HG02885 (cell line): ENCODE measurements around the gene GARNL3.

Source experiments
- ATAC-seq: cut with Tn5 transposase; IDR thresholded peaks from one replicate; pipeline ENCODE4 v1.9.1; 2021; ENCODE audit warnings: mild to moderate bottlenecking; ENCODE audit not compliant: unreplicated experiment, poor library complexity

The GARNL3 gene

GRCh38 chr9:127305206-127305837 is 40.7 kb downstream of the GARNL3 start:
- ATAC-seq, result no peak

GRCh38 chr9:127305838-127306226 is 41.3 kb downstream of the GARNL3 start:
- no peak for ATAC-seq

- no peak for ATAC-seq
Measured at GRCh38 chr9:127307802-127308201, 43.2 kb downstream of the GARNL3 start.

GRCh38 chr9:127308652-127309434 is 44.3 kb downstream of the GARNL3 start:
- ATAC-seq, result no peak

GRCh38 chr9:127309715-127310114 is 45.1 kb downstream of the GARNL3 start:
- no peak for ATAC-seq

GRCh38 chr9:127311239-127311741 is 46.7 kb downstream of the GARNL3 start:
- ATAC-seq, result no peak

- ATAC-seq, result no peak
Measured at GRCh38 chr9:127313042-127313560, 48.5 kb downstream of the GARNL3 start.

GRCh38 chr9:127314911-127315310 is 50.3 kb downstream of the GARNL3 start:
- no peak for ATAC-seq

GRCh38 chr9:127316586-127317323 is 52.2 kb downstream of the GARNL3 start:
- no peak for ATAC-seq

- no peak for ATAC-seq
Measured at GRCh38 chr9:127318651-127319167, 54.1 kb downstream of the GARNL3 start.

- no peak for ATAC-seq
Measured at GRCh38 chr9:127319366-127320114, 55.0 kb downstream of the GARNL3 start.

GRCh38 chr9:127320115-127320378 is 55.5 kb downstream of the GARNL3 start:
- no peak for ATAC-seq

GRCh38 chr9:127323393-127323792 is 58.8 kb downstream of the GARNL3 start:
- no peak for ATAC-seq

GRCh38 chr9:127330501-127330900 is 65.9 kb downstream of the GARNL3 start:
- no peak for ATAC-seq

GRCh38 chr9:127333221-127334064 is 68.9 kb downstream of the GARNL3 start:
- no peak for ATAC-seq

- ATAC-seq, result no peak
Measured at GRCh38 chr9:127334725-127335124, 70.2 kb downstream of the GARNL3 start.

- ATAC-seq, result no peak
Measured at GRCh38 chr9:127336086-127336485, 71.5 kb downstream of the GARNL3 start.

GRCh38 chr9:127336506-127337352 is 72.2 kb downstream of the GARNL3 start:
- no peak for ATAC-seq
